ENCODE measurements around the gene TPH2. TPM values are rescaled to one million over a fixed set of nuclear protein-coding genes. Genes with fewer than 3 reads are reported as not detected.
A peak's percentile ranks its signal among the peaks of the same experiment; 100 is the strongest.

Gene TPH2
- polyA plus RNA-seq: 0.04 TPM
- long read RNA-seq, donor 1: 0 reads
- long read RNA-seq, donor 2: 0 reads
- long read RNA-seq, donor 3: 0 reads
- long read RNA-seq, donor 4: 0 reads
- long read RNA-seq, donor 5: 0 reads
- long read RNA-seq, donor 6: 0 reads
- long read RNA-seq, donor 7: 0 reads
- long read RNA-seq, donor 8: 0 reads
- long read RNA-seq, donor 9: 0 reads
- long read RNA-seq, donor 10: 0 reads
- long read RNA-seq, donor 11: 0 reads

- H3K27me3 ChIP-seq (ENCODE audit: control insufficient read depth, insufficient read depth, low read length): peaks cover 7% of the 10 kb centered on the region
- 31% methylated on average over 2 of the region's 16 CpGs for WGBS (ENCODE audit: insufficient coverage, low lambda C conversion rate)
- H3K27ac ChIP-seq (ENCODE audit: low read length): no peak within 1 kb of the TSS
- DNase-seq: peak; percentile 24 to 48
- no peak within 1 kb of the TSS for H3K4me3 ChIP-seq (ENCODE audit: low read length)
- H3K4me1 ChIP-seq (ENCODE audit: control insufficient read depth, insufficient read depth, low read length): no peaks in the 10 kb centered on the region
- no peaks in the 10 kb centered on the region for H3K36me3 ChIP-seq (ENCODE audit: control insufficient read depth, insufficient read depth, low read length)
- H3K9me3 ChIP-seq (ENCODE audit: control insufficient read depth, low read depth, low read length): no peaks in the 10 kb centered on the region
Observed at GRCh38 chr12:71938728-71939385, at the start of gene TPH2. Gene TPH2 (plus strand): TSS chr12:71938845. CDS start chr12:71938987, 142 bp downstream.

GRCh38 chr12:71890475-71890874 lies 48.2 kb upstream of the TPH2 start:
- Histone ChIP-seq H3K4me1 (ENCODE audit: control insufficient read depth, insufficient read depth, low read length) (no peaks in the 10 kb centered on the region), H3K9me3 (ENCODE audit: control insufficient read depth, low read depth, low read length) (no peaks in the 10 kb centered on the region), H3K27me3 (ENCODE audit: control insufficient read depth, insufficient read depth, low read length) (no peaks in the 10 kb centered on the region), H3K4me3 (ENCODE audit: low read length) (no peak overlapping the region), H3K36me3 (ENCODE audit: control insufficient read depth, insufficient read depth, low read length) (peaks cover 39% of the 10 kb centered on the region), H3K27ac (ENCODE audit: low read length) (no peak overlapping the region)
- no CpG with 5 or more reads among the region's 3 CpGs for WGBS (ENCODE audit: insufficient coverage, low lambda C conversion rate)
- no peak for DNase-seq

- Histone ChIP-seq H3K9me3 (ENCODE audit: control insufficient read depth, low read depth, low read length) (no peaks in the 10 kb centered on the region), H3K4me1 (ENCODE audit: control insufficient read depth, insufficient read depth, low read length) (no peaks in the 10 kb centered on the region), H3K4me3 (ENCODE audit: low read length) (no peak overlapping the region), H3K27me3 (ENCODE audit: control insufficient read depth, insufficient read depth, low read length) (no peaks in the 10 kb centered on the region), H3K27ac (ENCODE audit: low read length) (no peak overlapping the region), H3K36me3 (ENCODE audit: control insufficient read depth, insufficient read depth, low read length) (peaks cover 32% of the 10 kb centered on the region)
- DNase-seq: no peak
- WGBS (ENCODE audit: insufficient coverage, low lambda C conversion rate): no CpG with 5 or more reads among the region's 1 CpG
Observed at GRCh38 chr12:71892059-71892458, 46.6 kb upstream of the TPH2 start.

- Histone ChIP-seq H3K4me1 (ENCODE audit: control insufficient read depth, insufficient read depth, low read length) (no peaks in the 10 kb centered on the region), H3K9me3 (ENCODE audit: control insufficient read depth, low read depth, low read length) (no peaks in the 10 kb centered on the region), H3K36me3 (ENCODE audit: control insufficient read depth, insufficient read depth, low read length) (peaks cover 36% of the 10 kb centered on the region), H3K27ac (ENCODE audit: low read length) (no peak overlapping the region), H3K27me3 (ENCODE audit: control insufficient read depth, insufficient read depth, low read length) (no peaks in the 10 kb centered on the region), H3K4me3 (ENCODE audit: low read length) (no peak overlapping the region)
- DNase-seq: no peak
- WGBS (ENCODE audit: insufficient coverage, low lambda C conversion rate): 94% methylated on average over 2 of the region's 3 CpGs
Observed at GRCh38 chr12:71896205-71896882, 42.3 kb upstream of the TPH2 start.

GRCh38 chr12:71900091-71900490 lies 38.6 kb upstream of the TPH2 start:
- Histone ChIP-seq H3K36me3 (ENCODE audit: control insufficient read depth, insufficient read depth, low read length) (peaks cover 40% of the 10 kb centered on the region), H3K27ac (ENCODE audit: low read length) (no peak overlapping the region), H3K27me3 (ENCODE audit: control insufficient read depth, insufficient read depth, low read length) (no peaks in the 10 kb centered on the region), H3K4me3 (ENCODE audit: low read length) (no peak overlapping the region), H3K9me3 (ENCODE audit: control insufficient read depth, low read depth, low read length) (no peaks in the 10 kb centered on the region), H3K4me1 (ENCODE audit: control insufficient read depth, insufficient read depth, low read length) (no peaks in the 10 kb centered on the region)
- no peak for DNase-seq
- 100% methylated on average over 1 of the region's 2 CpGs for whole genome bisulfite sequencing (ENCODE audit: insufficient coverage, low lambda C conversion rate)

- Histone ChIP-seq H3K4me1 (ENCODE audit: control insufficient read depth, insufficient read depth, low read length) (no peaks in the 10 kb centered on the region), H3K4me3 (ENCODE audit: low read length) (no peak overlapping the region), H3K27me3 (ENCODE audit: control insufficient read depth, insufficient read depth, low read length) (no peaks in the 10 kb centered on the region), H3K9me3 (ENCODE audit: control insufficient read depth, low read depth, low read length) (no peaks in the 10 kb centered on the region), H3K36me3 (ENCODE audit: control insufficient read depth, insufficient read depth, low read length) (peaks cover 42% of the 10 kb centered on the region), H3K27ac (ENCODE audit: low read length) (no peak overlapping the region)
- 71% methylated on average over 1 of the region's 1 CpG for WGBS (ENCODE audit: insufficient coverage, low lambda C conversion rate)
- DNase-seq: no peak
Observed at GRCh38 chr12:71904629-71905028, 34.0 kb upstream of the TPH2 start.

- 70% methylated on average over 1 of the region's 4 CpGs for WGBS (ENCODE audit: insufficient coverage, low lambda C conversion rate)
Observed at GRCh38 chr12:71935594-71935993, 3.1 kb upstream of the TPH2 start.

GRCh38 chr12:71940068-71940467 lies 1.4 kb downstream of the TPH2 start:
- Histone ChIP-seq H3K9me3 (ENCODE audit: control insufficient read depth, low read depth, low read length) (no peaks in the 10 kb centered on the region), H3K4me1 (ENCODE audit: control insufficient read depth, insufficient read depth, low read length) (no peaks in the 10 kb centered on the region), H3K27me3 (ENCODE audit: control insufficient read depth, insufficient read depth, low read length) (peaks cover 9% of the 10 kb centered on the region), H3K4me3 (ENCODE audit: low read length) (no peak overlapping the region), H3K36me3 (ENCODE audit: control insufficient read depth, insufficient read depth, low read length) (no peaks in the 10 kb centered on the region), H3K27ac (ENCODE audit: low read length) (no peak overlapping the region)
- no peak for DNase-seq

More at GRCh38 chr12:71935594-71935993, 3.1 kb upstream of the TPH2 start:
- DNase-seq: no peak
- Histone ChIP-seq H3K27ac (ENCODE audit: low read length) (no peak overlapping the region), H3K27me3 (ENCODE audit: control insufficient read depth, insufficient read depth, low read length) (peaks cover 4% of the 10 kb centered on the region), H3K36me3 (ENCODE audit: control insufficient read depth, insufficient read depth, low read length) (no peaks in the 10 kb centered on the region), H3K4me1 (ENCODE audit: control insufficient read depth, insufficient read depth, low read length) (no peaks in the 10 kb centered on the region), H3K9me3 (ENCODE audit: control insufficient read depth, low read depth, low read length) (no peaks in the 10 kb centered on the region), H3K4me3 (ENCODE audit: low read length) (no peak overlapping the region)

- H3K27ac ChIP-seq (ENCODE audit: low read length): no peak overlapping the region
- H3K4me1 ChIP-seq (ENCODE audit: control insufficient read depth, insufficient read depth, low read length): no peaks in the 10 kb centered on the region
- H3K36me3 ChIP-seq (ENCODE audit: control insufficient read depth, insufficient read depth, low read length): no peaks in the 10 kb centered on the region
- H3K9me3 ChIP-seq (ENCODE audit: control insufficient read depth, low read depth, low read length): no peaks in the 10 kb centered on the region
- WGBS (ENCODE audit: insufficient coverage, low lambda C conversion rate): 81% methylated on average over 5 of the region's 6 CpGs
- H3K4me3 ChIP-seq (ENCODE audit: low read length): no peak overlapping the region
- DNase-seq: no peak
- H3K27me3 ChIP-seq (ENCODE audit: control insufficient read depth, insufficient read depth, low read length): peaks cover 11% of the 10 kb centered on the region
Observed at GRCh38 chr12:71941174-71941573, 2.5 kb downstream of the TPH2 start.

- WGBS (ENCODE audit: insufficient coverage, low lambda C conversion rate): no CpG with 5 or more reads among the region's 2 CpGs
- Histone ChIP-seq H3K4me1 (ENCODE audit: control insufficient read depth, insufficient read depth, low read length) (no peaks in the 10 kb centered on the region), H3K36me3 (ENCODE audit: control insufficient read depth, insufficient read depth, low read length) (no peaks in the 10 kb centered on the region), H3K9me3 (ENCODE audit: control insufficient read depth, low read depth, low read length) (no peaks in the 10 kb centered on the region), H3K4me3 (ENCODE audit: low read length) (no peak overlapping the region), H3K27ac (ENCODE audit: low read length) (no peak overlapping the region), H3K27me3 (ENCODE audit: control insufficient read depth, insufficient read depth, low read length) (peaks cover 15% of the 10 kb centered on the region)
- no peak for DNase-seq
Observed at GRCh38 chr12:71942259-71942658, 3.6 kb downstream of the TPH2 start.
